AG10803 (cell line): Measurements from ENCODE around the gene SMOC2.

ENCODE experiments used
- DNase-seq: peaks from one replicate; pipeline ENCODE4 v3.0.0; 2010; ENCODE audit warnings: low read depth
- H3K4me3 ChIP-seq: 2 replicates; pipeline ENCODE4 v1.5.1; 2011; ENCODE audit warnings: mild to moderate bottlenecking, low read length, control low read depth
- TF ChIP-seq, protein P1 (sequence below): conservative IDR thresholded peaks from 2 replicates; pipeline ENCODE4 v1.5.1; 2011; ENCODE audit warnings: mild to moderate bottlenecking, low read length, control low read depth, inconsistent platforms

Gene SMOC2

DNA sequence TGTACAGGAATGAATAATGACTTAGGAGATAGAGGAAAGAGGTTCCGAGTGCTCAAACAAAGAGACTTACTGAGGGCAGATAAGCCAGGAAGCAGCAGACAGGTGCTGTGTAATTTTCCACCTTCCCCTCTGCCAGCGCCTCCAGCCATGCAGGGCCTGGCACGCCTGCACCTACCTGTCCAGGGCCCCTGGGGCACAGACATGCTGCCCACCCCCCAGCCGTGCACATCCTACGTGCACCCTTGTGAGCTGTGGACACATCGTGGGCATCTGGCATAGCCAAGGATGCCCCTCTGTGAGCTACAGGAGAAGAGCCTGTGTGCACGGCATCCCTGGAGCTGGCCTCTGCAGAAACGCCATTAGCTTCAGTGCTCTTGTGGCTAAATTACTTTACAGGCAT is 7.1 kb upstream of the SMOC2 start:
- TF ChIP-seq, protein P1, sequence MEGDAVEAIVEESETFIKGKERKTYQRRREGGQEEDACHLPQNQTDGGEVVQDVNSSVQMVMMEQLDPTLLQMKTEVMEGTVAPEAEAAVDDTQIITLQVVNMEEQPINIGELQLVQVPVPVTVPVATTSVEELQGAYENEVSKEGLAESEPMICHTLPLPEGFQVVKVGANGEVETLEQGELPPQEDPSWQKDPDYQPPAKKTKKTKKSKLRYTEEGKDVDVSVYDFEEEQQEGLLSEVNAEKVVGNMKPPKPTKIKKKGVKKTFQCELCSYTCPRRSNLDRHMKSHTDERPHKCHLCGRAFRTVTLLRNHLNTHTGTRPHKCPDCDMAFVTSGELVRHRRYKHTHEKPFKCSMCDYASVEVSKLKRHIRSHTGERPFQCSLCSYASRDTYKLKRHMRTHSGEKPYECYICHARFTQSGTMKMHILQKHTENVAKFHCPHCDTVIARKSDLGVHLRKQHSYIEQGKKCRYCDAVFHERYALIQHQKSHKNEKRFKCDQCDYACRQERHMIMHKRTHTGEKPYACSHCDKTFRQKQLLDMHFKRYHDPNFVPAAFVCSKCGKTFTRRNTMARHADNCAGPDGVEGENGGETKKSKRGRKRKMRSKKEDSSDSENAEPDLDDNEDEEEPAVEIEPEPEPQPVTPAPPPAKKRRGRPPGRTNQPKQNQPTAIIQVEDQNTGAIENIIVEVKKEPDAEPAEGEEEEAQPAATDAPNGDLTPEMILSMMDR: no peak
- H3K4me3 ChIP-seq: no peak overlapping the region
- DNase-seq: no peak

- H3K4me3 ChIP-seq: no peak overlapping the region
- TF ChIP-seq, protein P1: no peak
- DNase-seq: no peak
Observed at GRCh38 chr6:168434505-168434904, 6.5 kb upstream of the SMOC2 start.

DNA sequence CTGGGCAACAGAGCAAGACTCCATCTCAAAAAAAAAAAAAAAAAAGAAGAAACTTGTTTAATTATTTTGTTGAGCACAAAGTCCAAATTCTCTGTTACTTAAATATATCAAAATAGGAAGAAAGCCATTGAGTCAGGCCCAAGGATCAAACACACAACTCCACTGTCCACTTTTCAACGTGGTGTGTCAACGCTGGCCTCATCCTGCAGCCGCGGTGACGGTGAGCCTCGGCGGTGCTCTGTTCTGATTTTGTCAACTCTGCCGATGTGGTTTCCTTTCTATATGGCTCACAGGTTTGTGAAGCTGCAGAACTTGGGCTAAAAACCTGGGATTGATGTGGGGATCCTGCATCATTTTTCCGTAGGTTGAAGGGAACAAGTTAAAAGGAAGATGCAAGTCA is 3.2 kb upstream of the SMOC2 start:
- TF ChIP-seq, protein P1: no peak
- H3K4me3 ChIP-seq: no peak overlapping the region
- no peak for DNase-seq

- TF ChIP-seq, protein P1: no peak
- no peak for DNase-seq
- H3K4me3 ChIP-seq: no peak overlapping the region
Observed at GRCh38 chr6:168438783-168439520, 2.0 kb upstream of the SMOC2 start.

- DNase-seq: no peak
- TF ChIP-seq, protein P1: no peak
- no peak overlapping the region for H3K4me3 ChIP-seq
Observed at GRCh38 chr6:168439794-168440450, 1.1 kb upstream of the SMOC2 start.

DNA sequence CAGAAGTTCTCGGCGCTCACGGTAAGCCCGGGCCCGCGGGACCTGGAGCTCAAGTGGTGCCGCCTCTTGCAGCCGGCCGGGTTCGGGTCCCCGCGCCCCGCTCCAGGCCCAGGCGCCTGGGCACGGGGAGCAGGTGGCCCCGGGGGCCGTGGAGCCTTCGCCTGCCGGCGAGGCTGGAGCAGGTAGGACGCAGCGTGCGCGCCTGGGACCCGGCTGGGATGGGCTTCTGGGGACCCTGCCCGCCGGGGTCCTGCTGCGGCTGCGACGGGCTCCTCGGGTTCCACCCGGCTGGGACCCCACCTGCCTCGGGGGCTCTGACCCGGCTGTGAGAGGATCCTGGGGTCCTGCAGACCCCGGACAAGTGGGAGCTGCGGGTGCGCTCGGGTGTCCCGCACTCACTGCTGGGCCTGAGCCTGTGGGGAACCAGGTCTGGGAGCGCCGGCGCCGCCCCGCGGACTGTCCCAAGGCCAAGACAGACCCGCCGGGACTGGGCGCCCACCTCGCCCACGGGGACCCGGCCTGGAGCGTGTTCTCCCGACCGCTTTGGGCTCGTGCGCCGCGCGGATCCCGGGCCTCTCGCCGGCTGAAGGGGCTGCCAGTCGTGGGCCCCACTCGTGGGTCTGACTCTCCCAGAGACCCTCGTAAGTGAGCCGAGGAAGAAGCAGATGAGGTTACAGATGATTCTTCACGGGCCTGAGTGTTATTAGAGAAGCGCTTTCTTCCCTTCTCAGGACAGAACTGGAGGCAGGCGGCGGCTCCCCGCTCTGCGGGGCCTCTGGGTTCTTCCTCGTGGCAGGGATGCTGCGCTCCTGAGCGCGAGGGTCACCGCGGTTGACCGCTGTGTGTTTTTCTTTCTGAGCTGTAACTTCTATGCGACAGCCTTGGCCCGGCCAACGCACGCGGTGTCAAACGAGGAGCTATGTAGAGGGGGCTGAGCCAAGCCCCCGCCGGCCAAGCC is 729 bp downstream of the SMOC2 start:
- TF ChIP-seq, protein P1: no peak
- no peak overlapping the region for H3K4me3 ChIP-seq
- DNase-seq: no peak
